Measurements from ENCODE around the gene PFKP.

PFKP gene

GRCh38 chr10:3045471-3046209 is 21.7 kb upstream of the PFKP start:
- H3K9me3 ChIP-seq (ENCODE audit: insufficient read depth, low read depth, low read length), result no peaks in the 10 kb centered on the region
- no peak overlapping the region for H2AFZ ChIP-seq (ENCODE audit: low read length)
- H3F3A ChIP-seq (ENCODE audit: low read depth), result no peaks in the 10 kb centered on the region
- no peaks in the 10 kb centered on the region for H3K36me3 ChIP-seq (ENCODE audit: insufficient read depth, low read length)
- no peaks in the 10 kb centered on the region for H3K27me3 ChIP-seq (ENCODE audit: insufficient read depth, low read length, poor library complexity, severe bottlenecking)
- H3K9ac ChIP-seq (ENCODE audit: low read depth, low read length, poor library complexity, severe bottlenecking), result no peak overlapping the region
- H3K9me2 ChIP-seq (replicated peaks; ENCODE audit: low read depth, low read length), result no peaks in the 10 kb centered on the region
- no peak overlapping the region for H3K4me3 ChIP-seq (ENCODE audit: low read length, poor library complexity, severe bottlenecking)
- TF ChIP-seq CTCF (conservative IDR thresholded peaks at IDR 0.05; ENCODE audit: low read length) (no peak), EZH2phosphoT487 (IDR thresholded peaks at IDR 0.05; ENCODE audit: borderline replicate concordance) (no peak)
- no peaks in the 10 kb centered on the region for H3K79me2 ChIP-seq (ENCODE audit: insufficient read depth, low read length)
- no peaks in the 10 kb centered on the region for H3K4me1 ChIP-seq (ENCODE audit: insufficient read depth, low read length, poor library complexity, severe bottlenecking)
- H3K4me2 ChIP-seq (ENCODE audit: low read depth, low read length, poor library complexity, severe bottlenecking), result no peak overlapping the region
- no peaks in the 10 kb centered on the region for H4K20me1 ChIP-seq (ENCODE audit: insufficient read depth, low read length, poor library complexity, severe bottlenecking)

GRCh38 chr10:3046210-3046779 is 21.1 kb upstream of the PFKP start:
- Histone ChIP-seq H3K27me3 (ENCODE audit: insufficient read depth, low read length, poor library complexity, severe bottlenecking) (no peaks in the 10 kb centered on the region), H3K4me3 (ENCODE audit: low read length, poor library complexity, severe bottlenecking) (no peak overlapping the region), H3F3A (ENCODE audit: low read depth) (no peaks in the 10 kb centered on the region), H3K36me3 (ENCODE audit: insufficient read depth, low read length) (no peaks in the 10 kb centered on the region), H3K79me2 (ENCODE audit: insufficient read depth, low read length) (no peaks in the 10 kb centered on the region), H3K9me3 (ENCODE audit: insufficient read depth, low read depth, low read length) (no peaks in the 10 kb centered on the region), H3K4me2 (ENCODE audit: low read depth, low read length, poor library complexity, severe bottlenecking) (no peak overlapping the region), H2AFZ (ENCODE audit: low read length) (no peak overlapping the region), H3K9me2 (replicated peaks; ENCODE audit: low read depth, low read length) (no peaks in the 10 kb centered on the region), H3K4me1 (ENCODE audit: insufficient read depth, low read length, poor library complexity, severe bottlenecking) (no peaks in the 10 kb centered on the region), H4K20me1 (ENCODE audit: insufficient read depth, low read length, poor library complexity, severe bottlenecking) (no peaks in the 10 kb centered on the region), H3K9ac (ENCODE audit: low read depth, low read length, poor library complexity, severe bottlenecking) (no peak overlapping the region)
- TF ChIP-seq CTCF (conservative IDR thresholded peaks at IDR 0.05; ENCODE audit: low read length) (no peak), EZH2phosphoT487 (IDR thresholded peaks at IDR 0.05; ENCODE audit: borderline replicate concordance) (no peak)

- no peak for TF ChIP-seq CTCF (conservative IDR thresholded peaks at IDR 0.05; ENCODE audit: low read length)
- no peak for TF ChIP-seq EZH2phosphoT487 (IDR thresholded peaks at IDR 0.05; ENCODE audit: borderline replicate concordance)
- Histone ChIP-seq H2AFZ (ENCODE audit: low read length) (no peak overlapping the region), H3K4me3 (ENCODE audit: low read length, poor library complexity, severe bottlenecking) (no peak overlapping the region), H3K36me3 (ENCODE audit: insufficient read depth, low read length) (no peaks in the 10 kb centered on the region), H3K4me1 (ENCODE audit: insufficient read depth, low read length, poor library complexity, severe bottlenecking) (no peaks in the 10 kb centered on the region), H3F3A (ENCODE audit: low read depth) (no peaks in the 10 kb centered on the region), H4K20me1 (ENCODE audit: insufficient read depth, low read length, poor library complexity, severe bottlenecking) (no peaks in the 10 kb centered on the region), H3K9me2 (replicated peaks; ENCODE audit: low read depth, low read length) (no peaks in the 10 kb centered on the region), H3K9me3 (ENCODE audit: insufficient read depth, low read depth, low read length) (no peaks in the 10 kb centered on the region), H3K9ac (ENCODE audit: low read depth, low read length, poor library complexity, severe bottlenecking) (no peak overlapping the region), H3K27me3 (ENCODE audit: insufficient read depth, low read length, poor library complexity, severe bottlenecking) (no peaks in the 10 kb centered on the region), H3K4me2 (ENCODE audit: low read depth, low read length, poor library complexity, severe bottlenecking) (no peak overlapping the region), H3K79me2 (ENCODE audit: insufficient read depth, low read length) (no peaks in the 10 kb centered on the region)
Observed at GRCh38 chr10:3046981-3047547, 20.3 kb upstream of the PFKP start.
